ENCODE data around the gene ETV3L.

ETV3L gene

GRCh38 chr1:157104598-157105293 lies 5.1 kb upstream of the ETV3L start:
- no peak for ATAC-seq
- TF ChIP-seq TOX (CRISPR knock-in tag; IDR thresholded peaks at IDR 0.05; ENCODE audit: borderline replicate concordance) = no peak
- TF ChIP-seq CSRNP3 (CRISPR knock-in tag; IDR thresholded peaks at IDR 0.05) = no peak
- no peak for TF ChIP-seq ISL1 (CRISPR knock-in tag; IDR thresholded peaks at IDR 0.05)
- no peak for TF ChIP-seq ZC3H10 (CRISPR knock-in tag; IDR thresholded peaks at IDR 0.05)

- TF ChIP-seq BACH2 (CRISPR knock-in tag; IDR thresholded peaks at IDR 0.05; ENCODE audit: borderline replicate concordance) (no peak), PPARA (CRISPR knock-in tag; IDR thresholded peaks at IDR 0.05; ENCODE audit: borderline replicate concordance) (no peak), CSRNP3 (CRISPR knock-in tag; IDR thresholded peaks at IDR 0.05) (no peak), ZNF565 (CRISPR knock-in tag; conservative IDR thresholded peaks at IDR 0.05; ENCODE audit: low read depth) (no peak), OSR1 (CRISPR knock-in tag; IDR thresholded peaks at IDR 0.05) (no peak), ZFP30 (CRISPR knock-in tag; IDR thresholded peaks at IDR 0.05) (no peak), TCF4 (CRISPR knock-in tag; IDR thresholded peaks at IDR 0.05; ENCODE audit: borderline replicate concordance) (no peak), ZNF70 (CRISPR knock-in tag; IDR thresholded peaks at IDR 0.05) (no peak), ESRRG (CRISPR knock-in tag; IDR thresholded peaks at IDR 0.05) (no peak), ZC3H10 (CRISPR knock-in tag; IDR thresholded peaks at IDR 0.05) (no peak), CREB5 (CRISPR knock-in tag; IDR thresholded peaks at IDR 0.05; ENCODE audit: low read depth) (no peak), ZFP3 (CRISPR knock-in tag; IDR thresholded peaks at IDR 0.05) (no peak), PATZ1 (CRISPR knock-in tag; IDR thresholded peaks at IDR 0.05; ENCODE audit: borderline replicate concordance) (no peak), ZNF8 (CRISPR knock-in tag; IDR thresholded peaks at IDR 0.05) (no peak), ISL1 (CRISPR knock-in tag; IDR thresholded peaks at IDR 0.05) (no peak), RARB (CRISPR knock-in tag; IDR thresholded peaks at IDR 0.05) (no peak), TOX (CRISPR knock-in tag; IDR thresholded peaks at IDR 0.05; ENCODE audit: borderline replicate concordance) (no peak), GLIS3 (CRISPR knock-in tag; IDR thresholded peaks at IDR 0.05) (no peak)
- TF ChIP-seq, protein P1, sequence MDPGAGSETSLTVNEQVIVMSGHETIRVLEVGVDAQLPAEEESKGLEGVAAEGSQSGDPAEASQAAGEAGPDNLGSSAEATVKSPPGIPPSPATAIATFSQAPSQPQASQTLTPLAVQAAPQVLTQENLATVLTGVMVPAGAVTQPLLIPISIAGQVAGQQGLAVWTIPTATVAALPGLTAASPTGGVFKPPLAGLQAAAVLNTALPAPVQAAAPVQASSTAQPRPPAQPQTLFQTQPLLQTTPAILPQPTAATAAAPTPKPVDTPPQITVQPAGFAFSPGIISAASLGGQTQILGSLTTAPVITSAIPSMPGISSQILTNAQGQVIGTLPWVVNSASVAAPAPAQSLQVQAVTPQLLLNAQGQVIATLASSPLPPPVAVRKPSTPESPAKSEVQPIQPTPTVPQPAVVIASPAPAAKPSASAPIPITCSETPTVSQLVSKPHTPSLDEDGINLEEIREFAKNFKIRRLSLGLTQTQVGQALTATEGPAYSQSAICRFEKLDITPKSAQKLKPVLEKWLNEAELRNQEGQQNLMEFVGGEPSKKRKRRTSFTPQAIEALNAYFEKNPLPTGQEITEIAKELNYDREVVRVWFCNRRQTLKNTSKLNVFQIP (CRISPR knock-in tag; IDR thresholded peaks at IDR 0.05; ENCODE audit: borderline replicate concordance, low read depth) = no peak
- TF ChIP-seq, protein P2, sequence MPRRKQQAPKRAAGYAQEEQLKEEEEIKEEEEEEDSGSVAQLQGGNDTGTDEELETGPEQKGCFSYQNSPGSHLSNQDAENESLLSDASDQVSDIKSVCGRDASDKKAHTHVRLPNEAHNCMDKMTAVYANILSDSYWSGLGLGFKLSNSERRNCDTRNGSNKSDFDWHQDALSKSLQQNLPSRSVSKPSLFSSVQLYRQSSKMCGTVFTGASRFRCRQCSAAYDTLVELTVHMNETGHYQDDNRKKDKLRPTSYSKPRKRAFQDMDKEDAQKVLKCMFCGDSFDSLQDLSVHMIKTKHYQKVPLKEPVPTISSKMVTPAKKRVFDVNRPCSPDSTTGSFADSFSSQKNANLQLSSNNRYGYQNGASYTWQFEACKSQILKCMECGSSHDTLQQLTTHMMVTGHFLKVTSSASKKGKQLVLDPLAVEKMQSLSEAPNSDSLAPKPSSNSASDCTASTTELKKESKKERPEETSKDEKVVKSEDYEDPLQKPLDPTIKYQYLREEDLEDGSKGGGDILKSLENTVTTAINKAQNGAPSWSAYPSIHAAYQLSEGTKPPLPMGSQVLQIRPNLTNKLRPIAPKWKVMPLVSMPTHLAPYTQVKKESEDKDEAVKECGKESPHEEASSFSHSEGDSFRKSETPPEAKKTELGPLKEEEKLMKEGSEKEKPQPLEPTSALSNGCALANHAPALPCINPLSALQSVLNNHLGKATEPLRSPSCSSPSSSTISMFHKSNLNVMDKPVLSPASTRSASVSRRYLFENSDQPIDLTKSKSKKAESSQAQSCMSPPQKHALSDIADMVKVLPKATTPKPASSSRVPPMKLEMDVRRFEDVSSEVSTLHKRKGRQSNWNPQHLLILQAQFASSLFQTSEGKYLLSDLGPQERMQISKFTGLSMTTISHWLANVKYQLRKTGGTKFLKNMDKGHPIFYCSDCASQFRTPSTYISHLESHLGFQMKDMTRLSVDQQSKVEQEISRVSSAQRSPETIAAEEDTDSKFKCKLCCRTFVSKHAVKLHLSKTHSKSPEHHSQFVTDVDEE (CRISPR knock-in tag; IDR thresholded peaks at IDR 0.05) = no peak
- ATAC-seq = no peak
Measured at GRCh38 chr1:157103268-157103667, 3.7 kb upstream of the ETV3L start.

Measured in SK-N-SH treated with all-trans-retinoic acid at 6 μM for 48 hours (cell line).